GM18520 (cell line): ENCODE measurements around the gene ZNF121.

Experiments used
- ATAC-seq: cut with Tn5 transposase; IDR thresholded peaks from one replicate; pipeline ENCODE4 v1.9.1; 2021; ENCODE audit not compliant: unreplicated experiment

The ZNF121 gene

GRCh38 chr19:9538183-9539058, 45.9 kb downstream of the ZNF121 start, which contains the start of gene ZNF426:
TSS of gene ZNF426 (minus strand) at chr19:9538645. CDS start at chr19:9536232, 2,413 bp downstream.
- no peak for ATAC-seq

DNA sequence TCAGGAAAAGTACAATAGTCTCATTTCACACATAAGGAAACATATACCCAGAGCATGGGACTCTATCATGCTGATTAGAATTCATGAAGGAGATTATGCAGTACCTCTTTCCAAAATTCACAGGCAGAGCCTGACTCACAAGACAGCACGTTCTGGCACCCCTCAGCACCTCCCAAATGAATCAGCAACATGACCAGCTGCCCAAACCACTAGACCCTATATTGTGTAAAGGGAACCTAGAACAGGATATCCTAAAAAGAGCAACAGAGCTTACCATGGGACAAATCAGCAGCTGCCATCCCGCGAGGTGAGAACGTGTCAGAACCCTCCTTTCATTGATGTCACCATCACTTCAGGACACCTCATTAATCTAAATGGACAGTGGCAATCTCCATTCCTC, 48.4 kb downstream of the ZNF121 start:
- ATAC-seq, result no peak

DNA sequence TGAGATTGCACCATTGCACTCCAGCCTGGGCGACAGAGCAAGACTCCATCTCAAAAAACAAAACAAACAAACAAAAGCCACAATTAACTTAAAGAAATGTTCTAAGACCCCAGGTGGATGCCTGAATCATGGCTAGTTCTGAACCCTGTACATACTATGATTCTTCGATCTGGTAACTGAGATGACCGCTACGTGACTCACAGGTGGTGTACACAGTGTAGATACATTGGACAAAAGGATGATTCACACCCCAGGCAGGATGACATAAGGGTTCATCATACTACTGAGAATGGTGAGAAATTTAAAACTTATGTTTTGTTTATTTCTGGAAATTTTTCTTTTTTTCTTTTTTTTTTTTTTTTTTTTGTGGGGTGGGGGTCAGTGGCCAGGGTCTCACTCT, 52.4 kb downstream of the ZNF121 start:
- ATAC-seq, result no peak

DNA sequence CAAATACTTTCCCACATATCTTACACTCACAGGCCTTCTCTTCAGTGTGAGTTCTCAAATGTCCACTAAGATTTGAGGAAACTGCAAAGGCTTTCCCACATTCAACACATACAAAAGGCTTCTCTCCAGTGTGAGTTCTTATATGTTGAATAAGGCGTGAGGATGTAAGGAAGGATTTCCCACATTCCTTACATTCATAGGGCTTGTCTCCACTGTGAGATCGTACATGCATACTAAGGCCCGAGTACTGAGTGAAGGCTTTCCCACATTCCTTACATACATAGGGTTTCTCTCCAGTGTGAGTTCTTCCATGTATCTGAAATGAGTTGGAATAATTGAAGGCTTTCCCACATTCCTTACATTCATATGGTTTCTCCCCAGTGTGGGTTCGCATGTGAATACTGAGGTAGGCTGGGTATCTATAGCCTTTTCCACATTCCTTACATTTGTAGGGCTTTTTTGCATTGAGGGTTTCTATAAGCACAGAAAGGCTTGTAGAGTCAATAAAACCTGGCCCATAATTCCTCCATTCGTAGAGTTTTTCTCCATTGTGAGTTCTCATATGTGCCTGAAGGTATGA, 55.5 kb downstream of the ZNF121 start:
- ATAC-seq, result no peak

DNA sequence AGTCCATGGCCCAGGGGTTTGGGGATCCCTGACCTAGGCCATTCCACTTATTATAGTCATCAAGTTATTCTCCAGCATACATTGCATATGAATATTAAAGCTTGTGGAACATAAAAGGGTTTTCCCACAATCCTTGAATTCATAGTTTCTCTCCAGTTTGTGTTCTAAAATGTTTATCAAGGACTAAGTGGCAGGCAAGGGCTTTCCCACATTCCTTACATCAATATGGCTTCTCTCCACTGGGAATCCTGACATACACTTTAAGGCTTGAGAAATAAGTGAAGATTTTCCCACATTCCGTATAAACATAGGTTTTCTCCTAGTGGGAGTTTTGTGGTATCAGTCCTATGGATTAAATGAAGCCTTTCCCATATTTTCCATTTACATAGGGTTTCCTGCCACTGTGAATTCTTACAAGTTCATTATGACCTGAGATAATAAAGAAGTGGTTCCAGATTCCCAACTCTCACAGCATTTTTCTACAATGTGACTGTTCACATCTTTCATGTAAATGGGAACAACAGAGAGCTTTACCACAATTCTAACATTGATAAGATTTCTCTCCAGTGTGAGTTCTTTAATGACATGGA, 60.3 kb downstream of the ZNF121 start:
- no peak for ATAC-seq
